SK-N-DZ (cell line): ENCODE measurements around the gene TTC21B.
"Not testable (repeated sequence)": the region's sequence is repeated elsewhere in the genome, so short reads cannot be mapped to it uniquely, and the experiment has no call there.

ENCODE experiments used
- DNase-seq: peaks from one replicate; pipeline ENCODE4 v3.0.0-alpha.2; 2015; ENCODE audit warnings: low spot score

Gene TTC21B

DNA sequence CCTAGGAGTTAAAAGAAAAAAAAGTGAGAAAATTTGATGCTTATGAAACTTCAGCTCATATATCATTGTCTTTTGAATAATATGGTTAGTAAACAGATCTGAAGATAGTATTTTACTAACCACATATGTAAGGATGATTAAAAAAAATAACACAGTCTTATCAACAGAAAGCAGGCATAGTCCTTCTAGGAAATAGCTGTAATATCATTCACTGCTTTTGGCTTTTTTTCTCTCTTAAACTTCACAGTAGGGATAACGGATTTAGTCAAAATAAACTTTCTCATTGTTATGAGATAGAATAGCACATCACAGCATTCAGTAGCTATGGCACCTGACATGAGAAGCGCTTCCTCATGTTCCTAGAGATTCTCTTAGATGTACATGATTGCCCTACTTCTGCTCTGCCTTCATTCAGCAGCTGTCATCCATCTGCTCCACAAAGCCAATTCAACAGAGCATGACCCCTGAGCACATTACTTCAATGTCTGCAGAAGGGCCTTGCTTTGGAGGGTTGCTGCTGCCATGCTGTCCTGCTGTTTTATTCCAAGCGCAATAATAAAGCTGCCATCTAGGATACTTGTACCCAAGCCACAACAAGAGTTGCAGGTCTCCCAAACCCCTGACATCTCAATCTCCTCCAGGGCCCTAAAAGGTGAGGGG lies 67.0 kb downstream of the TTC21B start:
- DNase-seq: peak; percentile 19

DNA sequence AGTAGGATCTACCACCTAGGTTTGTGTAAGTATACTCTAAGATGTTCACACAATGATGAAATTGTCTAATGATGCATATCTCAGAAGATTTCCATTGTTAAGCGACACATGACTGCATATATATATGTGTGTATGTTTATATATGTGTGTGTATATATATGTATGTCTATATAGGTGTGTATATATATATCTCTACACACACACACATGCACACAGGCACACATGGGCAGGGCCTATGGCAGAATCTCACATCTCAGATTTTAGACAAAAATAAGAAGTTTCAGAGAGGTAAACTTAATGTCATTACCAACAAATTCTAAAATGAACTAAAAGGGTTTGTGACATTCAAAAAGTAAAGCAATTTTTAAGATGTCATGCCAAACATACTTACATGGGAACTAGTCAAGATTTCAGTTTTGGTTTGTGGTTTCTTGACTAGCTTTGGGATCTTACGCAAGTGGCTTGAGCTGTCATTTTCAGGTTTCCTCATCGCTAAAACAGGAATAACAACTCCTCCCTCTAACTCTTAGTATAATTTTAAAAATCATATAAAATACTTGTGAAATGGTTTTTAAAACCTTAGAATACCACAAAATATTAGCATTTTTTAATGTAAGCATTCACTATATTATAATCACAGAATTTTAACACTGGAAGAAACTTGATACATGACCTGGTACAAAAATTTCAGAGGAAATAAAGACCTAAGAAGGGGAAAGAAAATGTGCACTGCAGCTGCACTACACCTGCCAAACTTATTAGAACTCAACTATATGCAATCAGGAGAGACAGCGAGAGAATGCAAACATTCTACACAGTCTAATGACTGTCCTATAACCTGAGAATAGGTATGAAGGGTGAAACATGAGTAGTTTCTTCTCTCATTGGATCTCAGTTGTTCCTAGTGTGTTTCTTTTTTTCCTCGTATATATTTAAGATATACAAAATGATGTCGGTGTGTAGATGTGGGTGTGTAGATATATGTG lies 75.7 kb downstream of the TTC21B start:
- no peak for DNase-seq

DNA sequence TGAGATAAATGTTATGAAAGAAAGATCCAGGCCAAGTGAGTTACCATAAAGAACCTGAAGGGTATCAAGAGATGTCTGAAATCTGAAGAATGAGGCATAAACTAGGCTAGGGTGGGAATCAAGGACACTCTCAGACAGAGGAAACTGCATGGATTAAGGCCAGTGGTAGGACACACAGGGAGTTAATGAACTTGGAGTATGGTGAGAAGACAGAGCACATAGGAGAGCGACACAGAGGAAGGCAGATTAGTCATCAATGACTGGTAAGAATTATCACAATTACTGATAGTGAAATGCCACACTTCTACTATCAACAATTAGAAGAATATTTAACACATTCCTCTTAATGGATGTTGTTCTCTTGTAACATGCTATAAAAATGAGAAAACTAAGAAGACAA lies 76.9 kb downstream of the TTC21B start:
- DNase-seq: no peak

DNA sequence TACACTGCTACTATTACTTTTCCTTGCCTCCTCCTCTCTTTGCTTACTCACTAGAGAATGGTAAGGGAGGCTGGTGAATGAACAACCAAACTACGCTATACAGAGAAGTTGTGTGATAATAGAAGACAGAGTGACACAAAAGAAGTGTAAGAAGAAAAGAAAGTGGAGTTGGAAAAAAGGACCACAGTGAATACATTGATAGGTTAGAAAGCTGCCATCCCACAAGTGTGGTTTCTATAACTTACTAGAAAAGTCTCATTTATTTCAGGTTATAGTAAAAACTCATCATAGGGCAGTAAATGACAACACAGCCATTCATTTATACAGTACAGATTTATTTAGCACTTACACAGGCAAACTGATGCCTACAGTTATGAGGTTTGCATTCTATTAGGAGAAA lies 77.3 kb downstream of the TTC21B start:
- DNase-seq: no peak

DNA sequence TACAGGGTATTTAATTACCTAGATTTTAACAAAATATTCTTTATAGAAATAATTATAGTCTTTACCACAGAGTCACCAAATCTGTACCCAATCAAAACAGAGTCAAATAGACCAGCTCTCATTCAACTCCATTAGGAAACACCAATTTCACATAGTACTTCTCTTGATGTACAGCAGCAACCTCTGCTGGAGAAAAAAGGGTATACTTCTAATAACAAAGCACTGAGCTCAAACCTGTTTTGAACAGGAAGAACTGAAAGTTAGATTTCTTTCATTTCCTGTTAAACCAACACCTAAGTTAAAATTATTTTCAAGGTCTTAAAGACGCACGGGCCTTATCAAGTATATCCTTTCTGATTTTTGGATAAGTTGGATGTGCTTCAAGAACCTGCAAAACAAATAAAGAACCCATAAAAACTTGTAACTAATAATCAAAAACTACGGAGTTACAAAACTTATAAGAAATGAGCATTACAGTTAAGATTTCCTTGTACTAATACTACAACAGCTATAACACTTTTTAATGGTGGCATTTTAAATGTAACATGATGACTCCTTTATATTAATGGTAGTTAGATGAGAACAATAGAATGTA lies 79.0 kb downstream of the TTC21B start:
- DNase-seq: peak; percentile 61

DNA sequence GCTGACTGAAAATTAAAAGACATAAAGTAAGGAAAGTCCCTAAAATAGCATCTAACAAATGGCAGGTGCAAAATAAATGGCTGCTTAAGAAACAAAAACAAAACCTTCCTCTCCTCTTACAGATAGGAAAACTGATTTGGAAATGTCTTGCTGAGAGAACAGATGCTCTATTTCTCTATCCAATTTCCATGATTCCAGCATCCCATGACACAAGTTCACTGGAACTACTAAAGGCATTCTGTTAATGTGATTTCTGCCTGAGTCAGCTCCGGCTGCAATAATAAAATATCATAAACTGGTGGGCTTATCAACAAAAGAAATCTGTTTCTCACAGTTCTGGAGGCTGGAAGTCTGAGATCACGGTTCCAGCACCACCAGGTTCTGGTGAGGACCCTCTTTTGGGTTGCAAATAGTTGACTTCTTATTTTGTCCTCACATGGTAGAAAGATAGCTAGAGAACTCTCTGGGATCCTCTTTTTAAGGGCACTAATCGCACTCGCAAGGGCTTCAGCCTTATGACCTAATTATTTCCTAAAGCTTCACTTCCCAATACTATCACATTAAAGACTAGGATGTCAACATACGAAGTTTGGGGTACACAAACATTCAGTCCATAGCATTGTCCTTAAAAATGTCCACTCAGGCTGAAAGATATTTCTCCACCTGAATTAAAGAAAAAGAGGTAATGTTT lies 81.3 kb downstream of the TTC21B start:
- DNase-seq: no peak

DNA sequence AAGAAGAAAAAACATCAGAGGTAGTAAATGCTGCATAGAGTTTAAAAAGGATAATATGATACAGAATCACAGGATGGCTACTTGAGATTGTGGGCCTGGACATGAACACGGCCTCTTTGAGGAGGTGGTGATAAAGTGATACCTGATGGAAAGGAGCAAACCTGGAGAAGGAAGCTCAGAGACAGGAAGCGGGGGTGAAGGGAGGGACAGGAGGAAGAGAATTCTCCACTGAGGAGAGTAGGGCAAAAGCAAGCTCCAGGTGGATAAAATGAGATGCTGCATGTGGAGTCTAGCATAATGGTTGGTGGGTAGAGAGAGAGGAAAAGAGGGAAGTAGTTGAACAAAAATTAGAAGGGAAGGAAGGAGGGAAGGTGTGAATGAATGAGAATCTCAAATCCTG lies 82.6 kb downstream of the TTC21B start:
- no peak for DNase-seq

DNA sequence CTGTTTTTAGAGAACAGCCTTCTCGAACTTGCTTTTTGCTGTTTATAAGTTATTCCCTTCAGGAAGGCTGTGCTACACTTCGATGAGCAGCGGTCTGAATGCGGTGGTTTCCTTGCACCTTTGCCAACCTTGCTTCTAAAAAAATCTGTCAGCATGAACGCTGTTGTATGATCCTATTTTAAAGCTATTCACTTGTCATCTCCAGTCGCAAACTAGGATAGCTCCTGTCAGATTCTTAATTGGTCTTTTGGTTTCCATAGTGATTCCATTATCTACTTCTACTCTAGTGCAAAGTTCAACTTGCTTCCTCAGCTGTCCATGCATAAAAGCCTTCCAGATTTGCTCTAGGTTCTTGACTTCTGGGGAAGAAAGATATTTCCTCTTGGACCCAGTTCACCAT lies 83.2 kb downstream of the TTC21B start:
- DNase-seq: no peak

DNA sequence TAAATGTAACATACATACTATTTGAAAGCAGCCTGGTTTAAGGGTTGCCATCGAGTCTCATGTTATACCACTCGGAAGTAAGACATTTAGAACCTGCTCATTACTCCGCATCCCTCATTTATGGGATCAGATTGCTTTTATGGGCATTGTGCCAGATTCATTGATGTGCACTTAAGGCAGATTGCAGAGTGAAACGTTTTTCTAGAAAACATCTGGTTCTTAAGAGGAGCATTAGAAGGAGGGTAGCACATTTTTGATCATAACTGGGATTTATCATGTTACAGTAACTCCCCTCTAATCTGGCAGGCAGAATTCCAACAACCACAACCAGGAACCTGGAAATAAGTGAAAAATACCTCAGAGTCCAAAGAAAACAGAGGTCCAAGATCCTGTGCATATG lies 85.4 kb downstream of the TTC21B start:
- DNase-seq: peak; percentile 27

DNA sequence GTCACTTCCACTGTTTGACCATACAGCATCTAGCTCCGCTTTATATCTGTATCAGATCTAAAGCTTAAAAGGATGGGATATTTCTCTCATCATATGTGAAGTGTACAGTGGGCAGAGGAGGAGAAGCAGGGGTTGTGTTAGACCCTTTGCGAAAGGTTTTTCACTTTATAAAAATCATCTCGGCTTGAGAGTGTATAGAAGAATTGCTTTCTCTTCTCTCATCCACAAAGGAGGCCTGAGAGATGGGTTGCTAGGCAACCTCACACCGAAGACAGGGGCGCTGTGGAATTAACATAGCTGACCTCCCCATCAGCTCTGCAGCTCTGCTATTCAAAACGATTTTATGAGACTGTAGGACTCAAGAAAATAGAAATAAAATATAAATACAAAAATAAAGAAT lies 89.3 kb downstream of the TTC21B start:
- DNase-seq: peak; percentile 47

DNA sequence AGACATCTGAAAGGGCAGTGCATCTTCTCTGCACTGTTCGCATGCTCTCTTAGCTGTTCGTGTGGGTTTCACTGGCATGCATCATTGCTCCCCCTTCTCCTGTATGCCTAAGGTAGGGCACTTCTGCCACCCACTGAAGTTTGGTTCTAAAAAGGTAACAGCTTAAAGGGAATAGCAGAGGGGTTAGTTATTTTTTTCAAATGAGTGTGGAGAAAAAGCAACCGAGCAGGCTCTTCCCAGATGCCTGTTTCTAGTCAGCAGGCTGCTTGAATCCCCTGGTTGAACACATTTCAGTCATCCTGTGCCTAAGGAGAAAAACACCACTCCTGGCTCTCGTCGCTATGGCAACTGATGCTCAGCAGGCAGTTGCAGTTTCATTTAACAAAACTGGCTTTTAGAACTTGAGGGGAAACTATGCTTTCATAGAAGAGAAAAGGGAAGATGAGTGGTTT lies 89.7 kb downstream of the TTC21B start:
- peak; percentile 37 for DNase-seq

DNA sequence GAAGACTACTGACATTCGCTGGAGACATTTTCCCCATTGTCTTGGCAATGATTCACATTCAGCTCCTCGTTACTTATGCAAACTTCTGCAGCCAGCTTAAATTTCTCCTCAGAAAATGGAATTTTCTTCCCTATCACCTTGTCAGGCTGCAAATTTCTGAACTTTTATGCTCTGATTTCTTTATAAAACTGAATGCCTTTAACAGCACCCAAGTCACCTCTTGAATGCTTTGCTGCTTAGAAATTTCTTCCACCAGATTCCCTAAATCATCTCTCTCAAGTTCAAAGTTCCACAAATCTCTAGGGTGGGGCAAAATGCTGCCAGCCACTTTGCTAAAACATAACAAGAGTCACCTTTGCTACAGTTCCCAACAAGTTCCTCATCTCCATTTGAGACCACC lies 92.5 kb downstream of the TTC21B start:
- not testable (repeated sequence) for DNase-seq

DNA sequence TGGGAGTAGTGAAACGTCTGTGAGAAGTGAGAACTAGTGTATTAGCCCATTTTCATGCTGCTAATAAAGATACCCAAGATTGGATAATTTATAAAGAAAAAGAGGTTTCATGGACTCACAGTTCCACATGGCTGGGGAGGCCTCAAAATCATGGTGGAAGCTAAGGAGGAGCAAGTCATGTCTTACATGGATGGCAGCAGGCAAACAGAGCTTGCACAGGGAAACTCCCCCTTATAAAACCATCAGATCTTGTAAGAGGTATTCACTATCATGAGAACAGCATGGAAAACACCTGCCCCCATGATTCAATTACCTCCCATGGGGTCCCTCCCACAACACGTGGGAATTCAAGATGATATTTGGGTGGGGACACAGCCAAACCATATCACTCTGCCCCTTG lies 93.9 kb downstream of the TTC21B start:
- not testable (repeated sequence) for DNase-seq

DNA sequence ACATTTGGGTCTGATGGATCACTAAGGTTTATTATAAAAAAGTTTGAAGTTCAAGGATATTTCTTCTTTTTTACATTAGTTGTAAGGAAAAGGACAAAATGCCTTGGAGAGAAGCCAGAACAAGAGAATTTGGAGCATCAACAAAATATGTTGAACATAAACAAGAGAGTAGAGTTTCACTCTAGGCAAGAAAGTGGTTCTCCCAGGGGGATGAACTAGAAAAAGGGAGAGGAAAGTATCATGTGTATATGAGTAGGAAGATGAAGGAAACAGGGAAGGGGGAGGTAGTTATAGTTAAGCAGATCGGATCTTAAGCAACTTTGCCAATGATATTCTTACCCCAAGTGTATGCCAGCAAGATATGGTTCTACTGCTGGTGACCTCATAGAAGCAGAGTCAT lies 95.7 kb downstream of the TTC21B start:
- DNase-seq: no peak

DNA sequence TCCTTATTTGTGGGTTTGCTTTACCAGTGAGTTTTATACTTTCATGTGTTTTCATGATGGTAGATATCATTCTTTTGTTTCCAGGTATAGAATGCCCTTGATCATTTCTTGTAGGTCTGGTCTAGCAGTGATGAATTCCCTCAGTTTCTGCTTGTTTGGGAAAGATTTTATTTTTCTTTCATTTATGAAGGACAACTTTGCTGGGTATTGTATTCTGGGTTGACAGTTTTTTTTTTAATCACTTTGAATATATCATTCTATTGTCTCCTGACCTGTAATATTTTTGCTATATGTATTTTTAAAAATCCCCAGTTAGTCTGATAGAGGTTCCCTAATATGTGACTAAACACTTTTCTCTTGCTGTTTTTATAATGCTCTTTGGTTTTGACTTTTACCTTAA lies 101.2 kb downstream of the TTC21B start:
- no peak for DNase-seq

DNA sequence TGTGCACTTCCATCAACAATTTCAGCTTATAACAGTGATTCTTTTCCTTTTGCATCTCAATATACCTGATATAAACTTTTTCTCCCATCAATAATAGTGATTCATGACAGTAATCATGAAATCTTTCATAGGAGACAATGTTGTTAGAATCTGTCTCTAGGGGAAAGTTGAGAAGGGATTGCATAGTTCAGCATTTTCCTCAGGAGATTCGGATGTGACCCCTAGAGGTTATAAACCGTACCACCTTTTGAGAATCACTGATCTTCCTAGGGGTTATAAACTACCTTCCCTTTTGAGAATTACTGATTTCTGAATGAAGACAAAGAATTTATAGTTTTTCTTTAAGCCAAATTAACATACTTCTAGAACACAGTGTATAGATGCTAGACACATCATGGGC lies 106.6 kb downstream of the TTC21B start:
- no peak for DNase-seq

DNA sequence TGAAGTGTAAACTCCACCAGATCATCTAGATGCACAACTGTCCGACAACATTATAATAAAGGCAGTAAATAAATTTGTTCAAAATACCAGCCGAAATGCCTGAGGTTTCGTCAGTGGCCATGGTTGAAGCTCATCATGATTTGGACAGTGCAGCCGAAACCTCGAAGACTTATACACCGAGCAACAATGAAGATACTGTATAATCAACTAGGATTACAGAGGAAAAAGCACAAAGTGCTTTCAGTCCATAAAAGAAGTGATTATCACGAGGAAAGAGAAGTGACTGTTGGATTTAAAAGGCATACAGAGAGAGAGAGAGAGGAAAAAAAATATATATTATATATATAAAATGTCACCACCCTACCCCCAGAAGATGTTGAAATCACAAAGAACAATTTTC lies 107.5 kb downstream of the TTC21B start:
- no peak for DNase-seq

DNA sequence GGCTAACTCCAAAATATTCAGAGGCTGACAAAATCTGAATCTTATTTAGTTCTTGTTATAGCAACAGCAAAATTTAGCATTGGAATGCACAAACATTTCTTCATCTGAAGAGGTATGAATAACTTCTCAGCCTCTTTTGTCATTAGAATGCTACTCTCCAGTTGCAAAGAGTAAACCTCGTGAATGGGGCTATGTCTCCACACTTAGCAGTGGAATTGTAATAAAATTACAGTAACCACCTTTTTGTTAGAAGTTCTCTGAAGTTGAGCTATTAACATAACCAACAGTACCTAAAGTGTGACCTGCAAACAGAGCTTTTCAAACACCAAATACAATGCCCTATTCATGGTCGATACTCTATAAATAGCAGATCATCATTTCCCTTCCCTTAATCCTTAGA lies 109.4 kb downstream of the TTC21B start:
- DNase-seq: no peak

DNA sequence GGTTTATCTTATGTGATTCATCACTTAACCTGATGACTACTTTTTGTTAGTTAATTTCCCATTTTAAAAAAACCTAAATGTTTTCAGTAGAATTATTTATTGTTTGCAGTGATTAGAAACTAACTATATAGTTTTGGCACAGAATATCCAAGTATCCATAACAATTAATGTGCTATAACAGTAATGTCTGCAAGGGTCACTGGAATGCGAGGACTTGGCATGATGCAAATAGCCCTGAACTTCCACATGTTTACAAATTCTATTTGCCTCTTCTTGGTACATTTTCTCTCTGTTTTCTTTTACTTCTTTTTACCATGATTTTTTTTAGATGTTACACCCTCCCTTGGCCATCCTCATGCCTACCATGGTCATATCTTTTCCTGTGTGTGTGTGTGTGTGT lies 110.2 kb downstream of the TTC21B start:
- DNase-seq: no peak

DNA sequence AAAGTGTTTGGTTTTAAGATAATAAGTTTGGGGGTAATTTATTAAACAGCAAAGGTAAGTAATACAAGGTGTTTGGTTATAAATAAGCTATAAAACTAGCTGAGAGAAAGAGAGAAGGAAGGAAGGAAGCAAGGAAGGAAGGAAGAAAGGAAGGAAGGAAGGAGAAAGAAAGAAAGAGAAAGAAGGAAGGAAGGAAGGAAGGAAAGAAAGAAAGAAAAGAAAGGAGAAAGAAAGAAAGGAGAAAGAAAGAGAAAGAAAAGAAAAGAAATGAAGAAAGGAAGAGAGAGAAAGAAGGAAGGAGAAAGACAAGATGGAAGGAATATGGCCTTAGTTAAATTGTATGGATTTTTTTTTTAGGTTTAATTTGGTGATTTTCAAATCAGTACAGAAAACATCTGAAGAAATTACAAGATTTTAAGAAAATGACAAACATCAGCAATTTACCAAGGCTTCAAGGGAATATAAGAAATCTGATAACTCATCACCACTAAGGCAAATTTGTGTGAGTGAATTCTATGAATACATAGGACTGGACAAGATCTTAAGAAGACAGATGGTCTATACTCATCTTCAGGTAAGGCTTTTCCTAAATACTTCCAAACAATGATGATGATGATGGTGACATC lies 113.1 kb downstream of the TTC21B start:
- no peak for DNase-seq

DNA sequence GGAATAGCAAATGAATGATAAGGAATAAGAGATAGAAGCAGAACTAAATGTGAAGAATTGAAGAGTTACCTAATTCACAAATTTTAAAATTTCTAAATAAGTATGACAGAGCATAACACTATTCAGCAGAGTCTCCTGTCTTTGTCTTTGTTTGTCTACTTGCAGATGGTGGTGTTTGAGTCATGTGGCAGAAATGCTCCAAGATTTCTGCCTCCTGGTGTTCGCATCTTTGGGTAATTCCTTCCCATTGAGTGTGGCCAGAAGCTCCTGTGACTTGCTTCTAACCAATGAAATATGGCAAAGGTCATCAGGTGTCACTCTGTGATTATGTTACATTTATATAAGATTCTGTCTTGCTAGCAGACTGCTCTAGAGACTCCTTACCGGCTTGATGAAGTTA lies 114.0 kb downstream of the TTC21B start:
- no peak for DNase-seq
